Mesendoderm (in vitro differentiated cells): ENCODE measurements around the gene AKT1. TPM values are rescaled to one million over a fixed set of nuclear protein-coding genes. Genes with fewer than 3 reads are reported as not detected.

Experiments
- DNase-seq: peaks from one replicate; pipeline ENCODE4 v3.0.0; 2013
- H2AK5ac ChIP-seq: 2 replicates; pipeline ENCODE4 v1.6.1; 2013; ENCODE audit warnings: low read length, inconsistent platforms
- H2BK120ac ChIP-seq: 2 replicates; pipeline ENCODE4 v1.6.1; 2013; ENCODE audit warnings: low read depth, mild to moderate bottlenecking, low read length, moderate library complexity, mixed read lengths
- H2BK15ac ChIP-seq: replicated peaks from 2 replicates; pipeline ENCODE4 v1.6.1; 2013; ENCODE audit warnings: low read depth, mild to moderate bottlenecking, moderate library complexity
- H2BK5ac ChIP-seq: 2 replicates; pipeline ENCODE4 v1.6.1; 2013; ENCODE audit warnings: low read length, inconsistent platforms
- H3K18ac ChIP-seq: 2 replicates; pipeline ENCODE4 v1.6.1; 2013; ENCODE audit warnings: mild to moderate bottlenecking, low read length, mixed read lengths
- H3K23ac ChIP-seq: one replicate; pipeline ENCODE4 v1.6.1; 2013; ENCODE audit warnings: low read length
- H3K27ac ChIP-seq: 2 replicates; pipeline ENCODE4 v1.5.1; 2013; ENCODE audit warnings: low read depth, mild to moderate bottlenecking, inconsistent platforms, low read length, moderate library complexity
- H3K27me3 ChIP-seq: 2 replicates; pipeline ENCODE4 v1.6.1; 2013; ENCODE audit warnings: low read length, control low read depth, mild to moderate bottlenecking, inconsistent platforms; ENCODE audit not compliant: insufficient read depth, poor library complexity
- H3K36me3 ChIP-seq: 2 replicates; pipeline ENCODE4 v1.6.1; 2013; ENCODE audit warnings: low read length, inconsistent platforms; ENCODE audit not compliant: control insufficient read depth, insufficient read depth
- H3K4ac ChIP-seq: one replicate; pipeline ENCODE4 v1.6.1; 2013; ENCODE audit warnings: low read depth, mild to moderate bottlenecking, low read length, moderate library complexity
- H3K4me1 ChIP-seq: 2 replicates; pipeline ENCODE4 v1.6.1; 2013; ENCODE audit warnings: low read depth, low read length, inconsistent platforms; ENCODE audit not compliant: control insufficient read depth
- H3K4me2 ChIP-seq: 2 replicates; pipeline ENCODE4 v1.6.1; 2013; ENCODE audit warnings: low read length
- H3K4me3 ChIP-seq: 2 replicates; pipeline ENCODE4 v1.5.1; 2013; ENCODE audit warnings: mild to moderate bottlenecking, low read length
- H3K56ac ChIP-seq: one replicate; pipeline ENCODE4 v1.6.1; 2013; ENCODE audit warnings: low read length
- H3K79me1 ChIP-seq: 2 replicates; pipeline ENCODE4 v1.6.1; 2013; ENCODE audit warnings: low read length, inconsistent platforms
- H3K79me2 ChIP-seq: 2 replicates; pipeline ENCODE4 v1.6.1; 2013; ENCODE audit warnings: mild to moderate bottlenecking, low read length; ENCODE audit not compliant: control insufficient read depth, insufficient read depth
- H3K9ac ChIP-seq: 2 replicates; pipeline ENCODE4 v1.6.1; 2013; ENCODE audit warnings: low read length, inconsistent platforms
- H4K5ac ChIP-seq: one replicate; pipeline ENCODE4 v1.6.1; 2013; ENCODE audit warnings: low read length
- H4K8ac ChIP-seq: one replicate; pipeline ENCODE4 v1.6.1; 2013; ENCODE audit warnings: low read depth, mild to moderate bottlenecking, control low read depth, low read length, moderate library complexity
- WGBS: extraction: QIAGEN DNeasy Blood & Tissue Kit; methylation state at CpG from one replicate; pipeline ENCODE4 v1.1.7; 2013; ENCODE audit warnings: low lambda C conversion rate, missing lambda C conversion rate; ENCODE audit not compliant: insufficient coverage; ENCODE audit errors: extremely low coverage; 5-methylcytosine and 5-hydroxymethylcytosine counted together
- polyA plus RNA-seq, 2 experiments: library from polyadenylated mRNA; stranded (reverse); fragments of 200-250 nt; gene quantifications; one replicate each; pipeline ENCODE4 v1.2.3, GENCODE V29; 2013

AKT1 gene
- polyA plus RNA-seq (2013, experiment 1 of 2), result 32.4 TPM
- polyA plus RNA-seq (2013, experiment 2 of 2), result 32.3 TPM

GRCh38 chr14:104794993-104795780 lies at the start of gene AKT1:
TSS of gene AKT1 (minus strand) at chr14:104795748. CDS start at chr14:104792643, 3,105 bp downstream.
- Histone ChIP-seq H3K79me2 (peaks cover 6% of the 10 kb centered on the region), H2BK5ac (no peak within 1 kb of the TSS), H2AK5ac (peak within 1 kb of the TSS; percentile 69), H3K36me3 (no peaks in the 10 kb centered on the region), H3K4me2 (peak within 1 kb of the TSS; percentile 95), H3K27ac (no peak within 1 kb of the TSS), H3K4ac (peak within 1 kb of the TSS; percentile 42), H3K79me1 (peaks cover 19% of the 10 kb centered on the region), H4K8ac (no peak within 1 kb of the TSS), H4K5ac (no peak within 1 kb of the TSS), H3K18ac (peak within 1 kb of the TSS; percentile 76), H2BK15ac (no peak within 1 kb of the TSS), H3K4me1 (peaks cover 9% of the 10 kb centered on the region), H3K27me3 (peaks cover 3% of the 10 kb centered on the region), H3K9ac (peak within 1 kb of the TSS; percentile 91), H2BK120ac (no peak within 1 kb of the TSS), H3K56ac (peak within 1 kb of the TSS; percentile 90), H3K23ac (peak within 1 kb of the TSS; percentile 94), H3K4me3 (peak within 1 kb of the TSS; percentile 78)
- no peak for DNase-seq
- WGBS, result no CpG with 5 or more reads among the region's 124 CpGs

- Histone ChIP-seq H2AK5ac (no peak overlapping the region), H3K23ac (no peak overlapping the region), H3K4me2 (no peak overlapping the region), H3K27me3 (no peaks in the 10 kb centered on the region), H4K8ac (no peak overlapping the region), H4K5ac (no peak overlapping the region), H3K4me1 (peaks cover 2% of the 10 kb centered on the region), H2BK120ac (no peak overlapping the region), H3K4me3 (no peak overlapping the region), H3K56ac (no peak overlapping the region), H3K36me3 (no peaks in the 10 kb centered on the region), H3K79me2 (no peaks in the 10 kb centered on the region), H3K27ac (no peak overlapping the region), H3K9ac (no peak overlapping the region), H3K4ac (no peak overlapping the region), H2BK5ac (no peak overlapping the region), H3K79me1 (no peaks in the 10 kb centered on the region), H3K18ac (no peak overlapping the region), H2BK15ac (no peak overlapping the region)
- WGBS, result no CpG with 5 or more reads among the region's 4 CpGs
- no peak for DNase-seq
Observed at GRCh38 chr14:104845033-104845666, 49.6 kb upstream of the AKT1 start.

GRCh38 chr14:104844306-104845032 lies 48.9 kb upstream of the AKT1 start:
- Histone ChIP-seq H2BK15ac (no peak overlapping the region), H3K56ac (peak overlapping the region; percentile 38), H2AK5ac (no peak overlapping the region), H3K4ac (peak overlapping the region; percentile 1), H3K4me1 (peaks cover 2% of the 10 kb centered on the region), H2BK5ac (no peak overlapping the region), H3K4me2 (peak overlapping the region; percentile 5), H3K23ac (no peak overlapping the region), H3K4me3 (no peak overlapping the region), H3K27me3 (no peaks in the 10 kb centered on the region), H2BK120ac (no peak overlapping the region), H3K36me3 (no peaks in the 10 kb centered on the region), H3K79me2 (no peaks in the 10 kb centered on the region), H3K9ac (peak overlapping the region; percentile 40), H3K79me1 (no peaks in the 10 kb centered on the region), H3K18ac (peak overlapping the region; percentile 5), H4K5ac (no peak overlapping the region), H3K27ac (no peak overlapping the region), H4K8ac (no peak overlapping the region)
- peak; percentile 72 for DNase-seq
- WGBS, result no CpG with 5 or more reads among the region's 27 CpGs

GRCh38 chr14:104843442-104844305 lies 48.1 kb upstream of the AKT1 start:
- Histone ChIP-seq H3K4me3 (no peak overlapping the region), H4K5ac (no peak overlapping the region), H3K4me2 (peak overlapping the region; percentile 5), H2BK120ac (no peak overlapping the region), H2BK5ac (no peak overlapping the region), H2AK5ac (no peak overlapping the region), H3K36me3 (no peaks in the 10 kb centered on the region), H3K9ac (peak overlapping the region; percentile 40), H3K79me2 (no peaks in the 10 kb centered on the region), H3K27ac (no peak overlapping the region), H3K79me1 (no peaks in the 10 kb centered on the region), H2BK15ac (no peak overlapping the region), H3K56ac (peak overlapping the region; percentile 38), H3K4ac (no peak overlapping the region), H3K27me3 (no peaks in the 10 kb centered on the region), H3K18ac (peak overlapping the region; percentile 6), H3K23ac (no peak overlapping the region), H4K8ac (peak overlapping the region; percentile 16), H3K4me1 (peaks cover 2% of the 10 kb centered on the region)
- DNase-seq, result peak; percentile 84
- no CpG with 5 or more reads among the region's 69 CpGs for WGBS

GRCh38 chr14:104843006-104843405 lies 47.5 kb upstream of the AKT1 start:
- no CpG with 5 or more reads among the region's 13 CpGs for WGBS
- H2BK5ac ChIP-seq, result no peak overlapping the region
- H3K4me2 ChIP-seq, result peak overlapping the region; percentile 5
- H4K5ac ChIP-seq, result no peak overlapping the region
- peak overlapping the region; percentile 38 for H3K56ac ChIP-seq
- DNase-seq, result no peak
- H3K79me1 ChIP-seq, result no peaks in the 10 kb centered on the region
- H3K27ac ChIP-seq, result no peak overlapping the region
- no peak overlapping the region for H2AK5ac ChIP-seq
- peaks cover 2% of the 10 kb centered on the region for H3K4me1 ChIP-seq
- no peak overlapping the region for H3K18ac ChIP-seq
- H2BK15ac ChIP-seq, result no peak overlapping the region
- H3K4me3 ChIP-seq, result no peak overlapping the region
- H3K79me2 ChIP-seq, result no peaks in the 10 kb centered on the region
- H3K4ac ChIP-seq, result no peak overlapping the region
- H2BK120ac ChIP-seq, result no peak overlapping the region
- no peak overlapping the region for H3K23ac ChIP-seq
- peak overlapping the region; percentile 40 for H3K9ac ChIP-seq
- H4K8ac ChIP-seq, result no peak overlapping the region
- H3K36me3 ChIP-seq, result no peaks in the 10 kb centered on the region
- H3K27me3 ChIP-seq, result no peaks in the 10 kb centered on the region
